Measurements from ENCODE around the gene ADGRL3.

DNA sequence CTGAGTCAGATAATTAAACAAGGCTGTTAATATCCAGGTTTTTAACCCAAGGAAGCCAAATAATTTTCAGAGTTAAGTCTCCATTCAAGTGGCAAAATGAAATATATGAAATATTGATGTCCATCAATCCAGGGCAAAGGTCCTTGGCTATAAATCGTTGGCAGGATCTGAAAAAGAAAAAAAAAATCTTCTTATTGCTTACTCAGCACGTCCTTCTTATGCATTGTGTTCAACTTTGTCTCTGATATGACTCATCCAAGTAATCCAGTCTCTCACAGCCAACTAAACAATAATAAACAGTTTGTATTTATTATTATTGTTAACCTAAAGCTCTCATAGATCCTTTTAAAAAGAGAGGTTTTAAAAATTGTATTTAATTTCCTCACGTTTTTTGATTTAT is 851.2 kb downstream of the ADGRL3 start:
- TF ChIP-seq, protein P1, sequence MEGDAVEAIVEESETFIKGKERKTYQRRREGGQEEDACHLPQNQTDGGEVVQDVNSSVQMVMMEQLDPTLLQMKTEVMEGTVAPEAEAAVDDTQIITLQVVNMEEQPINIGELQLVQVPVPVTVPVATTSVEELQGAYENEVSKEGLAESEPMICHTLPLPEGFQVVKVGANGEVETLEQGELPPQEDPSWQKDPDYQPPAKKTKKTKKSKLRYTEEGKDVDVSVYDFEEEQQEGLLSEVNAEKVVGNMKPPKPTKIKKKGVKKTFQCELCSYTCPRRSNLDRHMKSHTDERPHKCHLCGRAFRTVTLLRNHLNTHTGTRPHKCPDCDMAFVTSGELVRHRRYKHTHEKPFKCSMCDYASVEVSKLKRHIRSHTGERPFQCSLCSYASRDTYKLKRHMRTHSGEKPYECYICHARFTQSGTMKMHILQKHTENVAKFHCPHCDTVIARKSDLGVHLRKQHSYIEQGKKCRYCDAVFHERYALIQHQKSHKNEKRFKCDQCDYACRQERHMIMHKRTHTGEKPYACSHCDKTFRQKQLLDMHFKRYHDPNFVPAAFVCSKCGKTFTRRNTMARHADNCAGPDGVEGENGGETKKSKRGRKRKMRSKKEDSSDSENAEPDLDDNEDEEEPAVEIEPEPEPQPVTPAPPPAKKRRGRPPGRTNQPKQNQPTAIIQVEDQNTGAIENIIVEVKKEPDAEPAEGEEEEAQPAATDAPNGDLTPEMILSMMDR (IDR thresholded peaks at IDR 0.05), result no peak
- TF ChIP-seq POLR2A (IDR thresholded peaks at IDR 0.05), result no peak

Data from adrenal gland (tissue), 5 donors.